GM21423 (cell line): Measurements from ENCODE around the gene TMIGD2.
"Not testable (repeated sequence)": the region's sequence is repeated elsewhere in the genome, so short reads cannot be mapped to it uniquely, and the experiment has no call there.

Experiments
- ATAC-seq: cut with Tn5 transposase; IDR thresholded peaks from one replicate; pipeline ENCODE4 v1.9.1; 2021; ENCODE audit warnings: mild to moderate bottlenecking, moderate library complexity; ENCODE audit not compliant: unreplicated experiment

TMIGD2 gene

GRCh38 chr19:4267901-4268815 lies 34.0 kb downstream of the TMIGD2 start:
- ATAC-seq, result no peak

- no peak for ATAC-seq
These were observed 34.9 kb downstream of the TMIGD2 start for GRCh38 chr19:4267101-4267900.

- no peak for ATAC-seq
These were observed 35.8 kb downstream of the TMIGD2 start for GRCh38 chr19:4266253-4267000.

- ATAC-seq, result no peak
These were observed 37.4 kb downstream of the TMIGD2 start for GRCh38 chr19:4264812-4265211.

GRCh38 chr19:4260613-4261191 lies 41.5 kb downstream of the TMIGD2 start:
- ATAC-seq, result no peak

- no peak for ATAC-seq
These were observed 44.0 kb downstream of the TMIGD2 start for GRCh38 chr19:4258181-4258580.

GRCh38 chr19:4257025-4257424 lies 45.2 kb downstream of the TMIGD2 start:
- ATAC-seq, result no peak

GRCh38 chr19:4256563-4256962 lies 45.6 kb downstream of the TMIGD2 start:
- no peak for ATAC-seq

GRCh38 chr19:4246767-4247593 lies 55.2 kb downstream of the TMIGD2 start, which contains the start of gene YJU2:
Gene YJU2, plus strand, starts transcription at chr19:4247080. Its CDS starts 67 bp downstream, at chr19:4247147.
- ATAC-seq, result peak; percentile 86

- not testable (repeated sequence) for ATAC-seq
These were observed 56.3 kb downstream of the TMIGD2 start for GRCh38 chr19:4245938-4246337.
